Neutrophil (primary cell): ENCODE results near the gene EPHA8.

Source experiments
- H3K27ac ChIP-seq: fragments of 200-600 bp; sonication (generic); 2 replicates; pipeline ENCODE4 v1.5.1; 2016; ENCODE audit warnings: mild to moderate bottlenecking, moderate library complexity
- H3K27me3 ChIP-seq: fragments of 200-600 bp; sonication (generic); 2 replicates; pipeline ENCODE4 v1.6.0; 2016; ENCODE audit warnings: mild to moderate bottlenecking
- H3K36me3 ChIP-seq: fragments of 200-600 bp; sonication (generic); 2 replicates; pipeline ENCODE4 v1.5.1; 2017
- H3K4me1 ChIP-seq, 2 experiments: fragments of 200-600 bp in 1 of 2; sonication (generic) in 1 of 2; 1 replicate in 1 of 2; 2 replicates in 1 of 2; pipeline versions ENCODE4 v1.5.1 to v1.6.1; 2013 to 2016; ENCODE audit warnings: low read depth in 1 of 2, low read length in 1 of 2, mild to moderate bottlenecking in 1 of 2, moderate library complexity in 1 of 2; ENCODE audit not compliant: control insufficient read depth in 1 of 2, insufficient read depth in 1 of 2
- H3K4me3 ChIP-seq, 2 experiments: fragments of 200-600 bp in 1 of 2; sonication (generic) in 1 of 2; 1 replicate in 1 of 2; 2 replicates in 1 of 2; pipeline ENCODE4 v1.5.1; 2013 to 2016; ENCODE audit warnings: low read depth in 1 of 2, low read length in 1 of 2, mild to moderate bottlenecking in 1 of 2, moderate library complexity in 1 of 2
- H3K9me3 ChIP-seq: fragments of 200-600 bp; sonication (generic); 2 replicates; pipeline ENCODE4 v1.5.1; 2016
- TF ChIP-seq, protein P1 (sequence below): fragments of 200-600 bp; sonication (generic); IDR thresholded peaks from 2 replicates; pipeline ENCODE4 v1.5.1; 2016; ENCODE audit warnings: antibody characterized with exemption

Gene EPHA8

DNA sequence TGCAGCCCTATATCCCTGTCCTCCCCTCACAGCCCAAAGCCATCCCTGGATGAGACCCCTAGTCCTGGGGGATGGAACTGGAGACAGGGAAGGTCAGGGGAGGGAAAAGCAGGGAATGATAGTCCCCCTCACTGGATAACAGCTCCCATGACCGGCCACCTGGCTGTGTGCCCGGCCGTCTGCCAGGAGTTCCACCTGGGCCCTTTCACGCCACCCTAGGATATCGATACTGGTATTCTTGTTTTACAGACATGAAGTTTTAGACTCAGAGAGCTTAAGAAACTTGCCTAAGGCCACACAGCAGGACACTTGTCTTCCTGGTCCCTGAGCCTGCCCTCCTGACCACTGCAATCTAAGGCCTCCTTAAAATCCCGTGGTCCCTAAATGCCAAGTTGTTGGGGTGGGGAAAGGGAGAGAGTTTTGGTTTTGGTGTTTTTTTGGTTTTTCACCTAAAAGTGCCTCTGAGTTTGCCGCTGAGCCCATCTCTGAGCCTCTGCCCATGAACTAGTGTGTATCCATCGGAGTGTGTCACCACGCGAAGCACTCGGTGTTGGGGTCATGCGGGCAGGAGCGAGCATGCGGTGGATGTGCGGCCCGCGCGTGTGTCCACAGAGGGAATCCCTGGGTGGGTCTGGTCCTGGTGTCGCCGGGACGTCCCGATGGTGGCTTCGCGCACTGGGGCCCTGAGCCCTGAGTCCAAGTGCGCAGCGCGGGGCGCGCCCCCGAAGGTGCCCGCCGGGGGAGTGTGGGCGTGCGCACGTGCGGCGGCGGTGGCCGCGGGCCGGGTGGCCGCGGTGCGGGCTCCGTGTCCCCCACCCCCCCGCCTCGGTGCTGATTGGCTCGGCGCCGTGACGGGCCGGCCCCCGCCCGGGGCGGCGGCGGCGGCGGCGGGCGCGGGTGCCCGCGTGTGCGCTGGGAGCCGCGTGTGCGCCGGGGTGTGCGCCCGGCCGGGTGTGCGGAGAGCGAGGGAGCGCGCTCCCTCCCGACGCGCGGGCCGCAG is at the start of gene EPHA8:
Gene EPHA8 (plus strand): TSS at position 906 of the 1,000 bp plus-strand sequence. CDS start 147 bp downstream, outside the sequence.
- H3K9me3 ChIP-seq, result no peaks in the 10 kb centered on the region
- no peak within 1 kb of the TSS for H3K27ac ChIP-seq
- H3K36me3 ChIP-seq, result no peaks in the 10 kb centered on the region
- H3K4me3 ChIP-seq, result no peak within 1 kb of the TSS
- peaks cover 91% of the 10 kb centered on the region for H3K27me3 ChIP-seq
- no peaks in the 10 kb centered on the region for H3K4me1 ChIP-seq
- TF ChIP-seq, protein P1, sequence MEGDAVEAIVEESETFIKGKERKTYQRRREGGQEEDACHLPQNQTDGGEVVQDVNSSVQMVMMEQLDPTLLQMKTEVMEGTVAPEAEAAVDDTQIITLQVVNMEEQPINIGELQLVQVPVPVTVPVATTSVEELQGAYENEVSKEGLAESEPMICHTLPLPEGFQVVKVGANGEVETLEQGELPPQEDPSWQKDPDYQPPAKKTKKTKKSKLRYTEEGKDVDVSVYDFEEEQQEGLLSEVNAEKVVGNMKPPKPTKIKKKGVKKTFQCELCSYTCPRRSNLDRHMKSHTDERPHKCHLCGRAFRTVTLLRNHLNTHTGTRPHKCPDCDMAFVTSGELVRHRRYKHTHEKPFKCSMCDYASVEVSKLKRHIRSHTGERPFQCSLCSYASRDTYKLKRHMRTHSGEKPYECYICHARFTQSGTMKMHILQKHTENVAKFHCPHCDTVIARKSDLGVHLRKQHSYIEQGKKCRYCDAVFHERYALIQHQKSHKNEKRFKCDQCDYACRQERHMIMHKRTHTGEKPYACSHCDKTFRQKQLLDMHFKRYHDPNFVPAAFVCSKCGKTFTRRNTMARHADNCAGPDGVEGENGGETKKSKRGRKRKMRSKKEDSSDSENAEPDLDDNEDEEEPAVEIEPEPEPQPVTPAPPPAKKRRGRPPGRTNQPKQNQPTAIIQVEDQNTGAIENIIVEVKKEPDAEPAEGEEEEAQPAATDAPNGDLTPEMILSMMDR, result no peak

- TF ChIP-seq, protein P1, result no peak
- Histone ChIP-seq H3K27ac (no peak overlapping the region), H3K27me3 (no peaks in the 10 kb centered on the region), H3K36me3 (peaks cover 99% of the 10 kb centered on the region), H3K9me3 (no peaks in the 10 kb centered on the region), H3K4me3 (no peak overlapping the region), H3K4me1 (no peaks in the 10 kb centered on the region)
These were observed 46.2 kb upstream of the EPHA8 start for GRCh38 chr1:22516906-22517571.

DNA sequence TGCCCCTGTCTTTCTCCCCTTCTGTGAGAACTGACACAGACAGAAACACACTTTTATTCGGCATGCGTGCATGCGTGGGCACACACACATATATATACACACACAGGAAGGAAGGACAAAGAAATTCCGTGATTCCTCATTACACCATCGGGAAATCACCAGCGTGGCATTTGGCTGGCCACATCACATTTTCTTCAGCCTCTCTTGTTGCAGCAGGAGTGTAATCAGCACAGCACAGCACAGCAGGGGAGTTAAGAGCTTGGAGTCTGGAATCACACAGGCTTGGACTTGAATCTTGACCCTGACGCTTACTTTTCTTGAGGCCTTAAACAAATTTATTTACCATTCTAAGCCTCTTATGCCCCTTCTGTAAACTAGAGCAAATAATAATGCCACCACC is 45.3 kb upstream of the EPHA8 start:
- Histone ChIP-seq H3K27ac (no peak overlapping the region), H3K36me3 (peaks cover 95% of the 10 kb centered on the region), H3K4me1 (no peaks in the 10 kb centered on the region), H3K4me3 (no peak overlapping the region), H3K9me3 (no peaks in the 10 kb centered on the region), H3K27me3 (no peaks in the 10 kb centered on the region)
- TF ChIP-seq, protein P1, result no peak

- H3K27me3 ChIP-seq, result no peaks in the 10 kb centered on the region
- H3K4me3 ChIP-seq, result no peak overlapping the region
- H3K36me3 ChIP-seq, result peaks cover 93% of the 10 kb centered on the region
- H3K9me3 ChIP-seq, result no peaks in the 10 kb centered on the region
- TF ChIP-seq, protein P1, result no peak
- H3K4me1 ChIP-seq, result no peaks in the 10 kb centered on the region
- no peak overlapping the region for H3K27ac ChIP-seq
These were observed 44.9 kb upstream of the EPHA8 start for GRCh38 chr1:22518379-22518778.

DNA sequence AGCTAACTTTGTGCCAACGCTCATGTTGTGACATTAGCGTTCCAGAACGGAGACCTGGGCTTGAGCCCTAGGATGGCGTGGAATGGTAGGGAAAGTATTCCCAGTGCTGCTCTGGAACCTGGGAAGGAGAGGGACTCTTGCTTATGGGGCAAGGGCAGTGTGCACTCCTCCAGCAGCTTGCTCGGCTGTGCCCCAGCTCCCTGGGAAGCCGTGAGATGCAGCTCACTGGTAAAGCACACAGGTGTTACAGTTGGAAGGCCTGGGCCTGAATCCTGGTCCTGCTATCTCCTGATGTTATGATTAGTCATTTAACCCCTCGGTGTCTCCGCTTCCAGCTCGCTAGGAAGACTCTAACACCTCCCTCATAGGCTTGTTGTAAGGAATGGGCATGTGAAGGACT is 42.4 kb upstream of the EPHA8 start:
- H3K36me3 ChIP-seq, result peaks cover 94% of the 10 kb centered on the region
- H3K27ac ChIP-seq, result no peak overlapping the region
- H3K4me1 ChIP-seq, result no peaks in the 10 kb centered on the region
- no peaks in the 10 kb centered on the region for H3K27me3 ChIP-seq
- H3K9me3 ChIP-seq, result no peaks in the 10 kb centered on the region
- H3K4me3 ChIP-seq, result no peak overlapping the region
- TF ChIP-seq, protein P1, result no peak
